ENCODE data around the gene INPP5A. TPM values are rescaled to one million over a fixed set of nuclear protein-coding genes. Genes with fewer than 3 reads are reported as not detected.
A peak's percentile ranks its signal among the peaks of the same experiment; 100 is the strongest.

INPP5A gene
- total RNA-seq, 1 donor from 2014 or later: 36.3 TPM

DNA sequence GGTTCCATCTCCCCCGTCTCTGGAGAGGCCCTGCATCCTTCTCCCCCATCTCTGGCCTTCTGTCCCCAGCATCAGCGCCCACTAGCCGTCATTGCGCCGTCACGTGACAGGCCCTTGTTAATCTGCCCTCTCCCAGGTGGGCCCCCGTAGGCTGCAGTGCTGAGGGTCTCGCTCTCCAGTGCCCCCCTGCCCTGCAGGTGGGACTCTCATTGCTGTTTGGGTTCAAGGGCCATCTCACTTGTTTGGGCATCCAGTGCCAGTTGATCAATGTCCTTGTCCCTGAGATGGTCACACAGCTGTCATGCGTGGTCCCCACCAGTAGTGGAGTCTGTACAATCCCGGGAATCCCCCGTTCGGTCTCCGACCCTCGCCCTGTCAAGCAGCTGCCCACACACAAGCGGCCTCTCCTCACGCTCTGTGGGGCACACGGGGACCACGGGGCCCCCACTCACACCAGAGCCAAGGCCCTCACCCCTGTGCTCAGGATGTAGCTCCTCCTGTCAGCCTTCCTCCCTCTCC, 114.0 kb downstream of the INPP5A start:
- no peak overlapping the region for H3K4me3 Mint-ChIP-seq (ENCODE audit: unreplicated experiment)
- H3K4me1 Mint-ChIP-seq (ENCODE audit: low read depth, unreplicated experiment): peaks cover 13% of the 10 kb centered on the region
- H3K27me3 Mint-ChIP-seq (ENCODE audit: unreplicated experiment): peaks cover 3% of the 10 kb centered on the region
- TF ChIP-seq, protein P1, sequence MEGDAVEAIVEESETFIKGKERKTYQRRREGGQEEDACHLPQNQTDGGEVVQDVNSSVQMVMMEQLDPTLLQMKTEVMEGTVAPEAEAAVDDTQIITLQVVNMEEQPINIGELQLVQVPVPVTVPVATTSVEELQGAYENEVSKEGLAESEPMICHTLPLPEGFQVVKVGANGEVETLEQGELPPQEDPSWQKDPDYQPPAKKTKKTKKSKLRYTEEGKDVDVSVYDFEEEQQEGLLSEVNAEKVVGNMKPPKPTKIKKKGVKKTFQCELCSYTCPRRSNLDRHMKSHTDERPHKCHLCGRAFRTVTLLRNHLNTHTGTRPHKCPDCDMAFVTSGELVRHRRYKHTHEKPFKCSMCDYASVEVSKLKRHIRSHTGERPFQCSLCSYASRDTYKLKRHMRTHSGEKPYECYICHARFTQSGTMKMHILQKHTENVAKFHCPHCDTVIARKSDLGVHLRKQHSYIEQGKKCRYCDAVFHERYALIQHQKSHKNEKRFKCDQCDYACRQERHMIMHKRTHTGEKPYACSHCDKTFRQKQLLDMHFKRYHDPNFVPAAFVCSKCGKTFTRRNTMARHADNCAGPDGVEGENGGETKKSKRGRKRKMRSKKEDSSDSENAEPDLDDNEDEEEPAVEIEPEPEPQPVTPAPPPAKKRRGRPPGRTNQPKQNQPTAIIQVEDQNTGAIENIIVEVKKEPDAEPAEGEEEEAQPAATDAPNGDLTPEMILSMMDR (IDR thresholded peaks at IDR 0.05; ENCODE audit: partially characterized antibody, unreplicated experiment): no peak
- peaks cover 2% of the 10 kb centered on the region for H3K9me3 Mint-ChIP-seq (ENCODE audit: unreplicated experiment)
- no peaks in the 10 kb centered on the region for H3K36me3 Mint-ChIP-seq (ENCODE audit: unreplicated experiment)
- H3K27ac Mint-ChIP-seq (ENCODE audit: unreplicated experiment): no peak overlapping the region
- DNase-seq: no peak

DNA sequence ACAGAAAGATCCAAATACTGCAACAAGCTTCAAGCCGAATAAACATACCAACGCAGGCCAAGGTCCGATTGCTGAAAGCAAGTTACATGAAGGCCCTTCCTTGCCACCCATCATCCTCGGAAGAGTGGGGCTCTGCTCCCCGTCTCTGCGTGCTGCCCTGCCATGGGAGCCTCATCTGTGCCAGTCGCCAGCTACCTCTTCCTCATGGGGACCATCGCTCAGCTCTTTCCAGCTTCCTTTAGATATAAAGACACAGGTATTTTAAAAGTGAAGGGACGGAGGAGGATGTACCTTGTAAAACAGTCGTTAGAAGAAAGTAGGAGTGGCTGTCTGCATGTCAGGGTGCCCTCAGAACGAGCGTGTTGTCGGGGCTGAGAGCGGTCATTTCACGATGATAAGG, 114.9 kb downstream of the INPP5A start:
- TF ChIP-seq, protein P1 (IDR thresholded peaks at IDR 0.05; ENCODE audit: partially characterized antibody, unreplicated experiment): no peak
- Mint-ChIP-seq H3K9me3 (ENCODE audit: unreplicated experiment) (peaks cover 2% of the 10 kb centered on the region), H3K27me3 (ENCODE audit: unreplicated experiment) (peaks cover 3% of the 10 kb centered on the region), H3K27ac (ENCODE audit: unreplicated experiment) (no peak overlapping the region), H3K4me3 (ENCODE audit: unreplicated experiment) (no peak overlapping the region), H3K4me1 (ENCODE audit: low read depth, unreplicated experiment) (peaks cover 13% of the 10 kb centered on the region), H3K36me3 (ENCODE audit: unreplicated experiment) (no peaks in the 10 kb centered on the region)
- DNase-seq: no peak

- Mint-ChIP-seq H3K4me3 (ENCODE audit: unreplicated experiment) (no peak overlapping the region), H3K36me3 (ENCODE audit: unreplicated experiment) (peaks cover 2% of the 10 kb centered on the region), H3K27me3 (ENCODE audit: unreplicated experiment) (peaks cover 6% of the 10 kb centered on the region), H3K4me1 (ENCODE audit: low read depth, unreplicated experiment) (peaks cover 13% of the 10 kb centered on the region), H3K9me3 (ENCODE audit: unreplicated experiment) (peaks cover 4% of the 10 kb centered on the region), H3K27ac (ENCODE audit: unreplicated experiment) (no peak overlapping the region)
- DNase-seq: peak; percentile 11
- TF ChIP-seq, protein P1 (IDR thresholded peaks at IDR 0.05; ENCODE audit: partially characterized antibody, unreplicated experiment): no peak
These were observed 115.5 kb downstream of the INPP5A start for GRCh38 chr10:132652936-132653590.

GRCh38 chr10:132653721-132654120, 116.1 kb downstream of the INPP5A start:
- peaks cover 4% of the 10 kb centered on the region for H3K9me3 Mint-ChIP-seq (ENCODE audit: unreplicated experiment)
- H3K27ac Mint-ChIP-seq (ENCODE audit: unreplicated experiment): no peak overlapping the region
- H3K36me3 Mint-ChIP-seq (ENCODE audit: unreplicated experiment): peaks cover 6% of the 10 kb centered on the region
- H3K4me3 Mint-ChIP-seq (ENCODE audit: unreplicated experiment): no peak overlapping the region
- DNase-seq: peak; percentile 9
- TF ChIP-seq, protein P1 (IDR thresholded peaks at IDR 0.05; ENCODE audit: partially characterized antibody, unreplicated experiment): no peak
- peaks cover 8% of the 10 kb centered on the region for H3K4me1 Mint-ChIP-seq (ENCODE audit: low read depth, unreplicated experiment)
- peaks cover 7% of the 10 kb centered on the region for H3K27me3 Mint-ChIP-seq (ENCODE audit: unreplicated experiment)

DNA sequence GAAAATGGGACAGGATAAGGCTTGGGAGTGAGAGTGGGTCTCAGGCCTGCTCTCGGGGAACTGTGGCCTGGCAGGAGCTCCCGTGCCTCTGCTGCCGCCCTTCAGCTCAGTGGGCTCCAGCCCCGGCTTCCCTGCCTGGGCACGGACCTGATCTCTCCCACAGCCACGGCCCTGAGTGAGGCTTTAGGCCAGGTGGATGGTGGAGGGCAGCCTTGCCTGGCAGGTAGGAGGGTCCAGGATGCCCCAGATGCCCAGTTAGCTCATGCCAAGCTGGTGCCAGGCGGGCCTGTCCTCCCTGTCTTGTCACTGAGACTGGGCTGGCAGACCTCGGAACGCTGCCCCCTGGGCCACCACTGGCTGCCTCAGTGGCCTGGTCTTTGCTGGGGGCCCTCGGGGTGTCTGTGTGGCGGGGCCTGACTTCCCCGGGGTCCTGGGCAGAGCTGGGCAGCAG, 116.6 kb downstream of the INPP5A start:
- H3K27me3 Mint-ChIP-seq (ENCODE audit: unreplicated experiment): peaks cover 7% of the 10 kb centered on the region
- no peak overlapping the region for H3K27ac Mint-ChIP-seq (ENCODE audit: unreplicated experiment)
- H3K36me3 Mint-ChIP-seq (ENCODE audit: unreplicated experiment): peaks cover 6% of the 10 kb centered on the region
- TF ChIP-seq, protein P1 (IDR thresholded peaks at IDR 0.05; ENCODE audit: partially characterized antibody, unreplicated experiment): no peak
- H3K4me1 Mint-ChIP-seq (ENCODE audit: low read depth, unreplicated experiment): peaks cover 5% of the 10 kb centered on the region
- H3K4me3 Mint-ChIP-seq (ENCODE audit: unreplicated experiment): no peak overlapping the region
- H3K9me3 Mint-ChIP-seq (ENCODE audit: unreplicated experiment): peaks cover 4% of the 10 kb centered on the region
- peak; percentile 8 for DNase-seq
